ENCODE results near the gene SCGB1C1.

GRCh38 chr11:198236-198806, 5.4 kb downstream of the SCGB1C1 start:
- TF ChIP-seq POLR2A (IDR thresholded peaks at IDR 0.05) (no peak), CTCF (IDR thresholded peaks at IDR 0.05) (no peak)

Measured in testis (tissue), 2 donors.